ENCODE measurements around the gene HSPA1L. TPM values are rescaled to one million over a fixed set of nuclear protein-coding genes. Genes with fewer than 3 reads are reported as not detected.
"Not testable (repeated sequence)": the region's sequence is repeated elsewhere in the genome, so short reads cannot be mapped to it uniquely, and the experiment has no call there.

The HSPA1L gene
- total and polyA plus RNA-seq, 4 experiments from 2014 or later, result 1.1 to 8.3 (median 6.3) TPM

DNA sequence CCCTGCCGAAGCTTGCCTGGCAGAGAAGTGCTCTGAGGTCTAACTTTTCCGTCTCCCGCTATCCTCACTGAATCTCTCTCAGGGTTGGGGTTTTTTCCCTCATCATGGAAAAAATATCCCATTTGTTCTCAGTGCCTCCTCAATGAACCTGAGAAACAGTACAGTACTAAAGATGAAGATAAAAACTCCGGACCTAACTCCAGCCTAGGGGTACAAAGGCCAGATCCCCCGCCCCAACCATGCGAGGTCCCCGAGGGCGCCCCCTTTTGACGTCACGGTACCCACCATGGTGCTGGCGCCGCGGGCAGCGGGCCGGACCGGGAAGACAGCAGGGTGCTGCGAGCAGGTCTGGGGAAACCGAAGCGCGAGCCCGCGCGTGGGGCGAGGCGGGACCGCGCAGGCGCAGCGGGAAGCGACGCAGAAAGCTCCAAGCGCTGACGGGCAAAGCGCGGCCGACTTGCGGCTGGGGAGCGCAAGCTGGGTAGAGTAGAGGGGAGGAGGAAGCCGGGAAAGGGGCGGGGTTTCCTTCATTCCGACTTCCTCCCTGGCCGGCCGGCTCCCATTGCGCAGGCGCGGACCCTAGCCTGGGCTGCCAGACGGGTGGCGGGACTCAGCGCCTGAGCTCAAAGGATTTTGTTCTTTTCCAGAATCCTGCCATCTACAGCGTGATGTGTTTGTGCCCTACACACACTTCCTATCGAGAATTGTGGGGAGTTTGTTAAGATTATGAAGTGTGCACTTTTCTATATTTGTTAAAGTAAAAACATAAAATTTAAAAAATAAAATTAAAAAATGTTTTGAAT lies 8.4 kb downstream of the HSPA1L start, which contains the start of gene LSM2:
LSM2 (minus strand) TSS at position 497 of the 803 bp plus-strand sequence; CDS start at position 288, 209 bp downstream.
- Histone ChIP-seq H3K9me3 (ENCODE audit: control insufficient read depth in 1 of 2, low read length in 2 of 2) (no peaks in the 10 kb centered on the region), H3K4me1 (ENCODE audit: insufficient read depth, low read length) (peaks cover 23% of the 10 kb centered on the region), H3K27me3 (ENCODE audit: insufficient read depth, low read length) (no peaks in the 10 kb centered on the region), H3K27ac (ENCODE audit: low read depth, low read length) (peak within 1 kb of the TSS; percentile 80), H3K4me3 (ENCODE audit: low read length in 2 of 2) (peak within 1 kb of the TSS; percentile 84 to 89), H3K36me3 (ENCODE audit: insufficient read depth, low read length) (peaks cover 16% of the 10 kb centered on the region)
- POLR2A ChIA-PET (ENCODE audit: partially characterized antibody), result interaction anchor here (0.7 to 6.2 kb wide), 30 partner anchors 8 to 609 kb away, joined by 3 to 93 read pairs (median 6); partner anchors contain the start of genes ABHD16A, BAG6, CLIC1 and CSNK2B
- CTCF ChIA-PET (ENCODE audit: partially characterized antibody), result interaction anchor here (0.6 to 3.7 kb wide), 14 partner anchors 8 to 142 kb away, joined by 3 to 20 read pairs (median 7); partner anchors contain the start of genes CLIC1, GPANK1, HSPA1A and HSPA1L
- H3K4me3 Mint-ChIP-seq, result peak within 1 kb of the TSS; percentile 86 to 97 (median 90)
- intact Hi-C loops (cut with micrococcal nuclease), result loop anchor here (1.0 kb wide), 1 partner anchor 11 kb away; the partner anchor contains the start of gene VARS1
- no peaks in the 10 kb centered on the region for H3K9me3 Mint-ChIP-seq
- peaks cover 23 to 41% of the 10 kb centered on the region in 2 donors for H3K36me3 Mint-ChIP-seq
- no peaks in the 10 kb centered on the region for H3K27me3 Mint-ChIP-seq
- peaks cover 11 to 37% (median 27%) of the 10 kb centered on the region in 4 donors for H3K4me1 Mint-ChIP-seq
- DNase-seq, result peak; percentile 97 to 98 (median 97)
- H3K27ac Mint-ChIP-seq, result peak within 1 kb of the TSS; percentile 89 to 97 (median 93)

GRCh38 chr6:31805939-31806469 lies 9.1 kb downstream of the HSPA1L start:
- Mint-ChIP-seq H3K36me3 (peaks cover 20 to 41% of the 10 kb centered on the region in 2 donors), H3K27ac (peak overlapping the region; percentile 89 to 97 (median 93)), H3K4me3 (peak overlapping the region; percentile 86 to 97 (median 90)), H3K4me1 (peaks cover 11 to 33% (median 27%) of the 10 kb centered on the region in 4 donors), H3K27me3 (no peaks in the 10 kb centered on the region), H3K9me3 (no peaks in the 10 kb centered on the region)
- ChIA-PET POLR2A (ENCODE audit: partially characterized antibody) (interaction anchor here (0.6 to 6.2 kb wide), 22 partner anchors 9 to 609 kb away, joined by 3 to 93 read pairs (median 6); partner anchors contain the start of genes ABHD16A, BAG6, CLIC1 and CSNK2B), CTCF (ENCODE audit: partially characterized antibody) (interaction anchor here (1.1 to 3.7 kb wide), 8 partner anchors 10 to 75 kb away, joined by 5 to 20 read pairs (median 10); partner anchors contain the start of genes CLIC1 and VARS1)
- no peaks in the 10 kb centered on the region for H3K9me3 ChIP-seq (ENCODE audit: control insufficient read depth in 1 of 2, low read length in 2 of 2)
- peaks cover 11% of the 10 kb centered on the region for H3K36me3 ChIP-seq (ENCODE audit: insufficient read depth, low read length)
- peak overlapping the region; percentile 80 for H3K27ac ChIP-seq (ENCODE audit: low read depth, low read length)
- H3K4me1 ChIP-seq (ENCODE audit: insufficient read depth, low read length), result peaks cover 22% of the 10 kb centered on the region
- intact Hi-C loops (cut with micrococcal nuclease), result loop anchor here (1.0 kb wide), 1 partner anchor 11 kb away; the partner anchor contains the start of gene VARS1
- DNase-seq, result no peak
- peak overlapping the region; percentile 84 to 89 for H3K4me3 ChIP-seq (ENCODE audit: low read length in 2 of 2)
- H3K27me3 ChIP-seq (ENCODE audit: insufficient read depth, low read length), result no peaks in the 10 kb centered on the region

GRCh38 chr6:31801031-31801927 lies 13.8 kb downstream of the HSPA1L start:
- H3K9me3 Mint-ChIP-seq; H3K27ac ChIP-seq (ENCODE audit: low read depth, low read length); H3K4me3 Mint-ChIP-seq; H3K9me3 ChIP-seq (ENCODE audit: control insufficient read depth in 1 of 2, low read length in 2 of 2); H3K27me3 ChIP-seq (ENCODE audit: insufficient read depth, low read length); DNase-seq; intact Hi-C loops (cut with micrococcal nuclease); H3K4me3 ChIP-seq (ENCODE audit: low read length in 2 of 2); H3K27me3 Mint-ChIP-seq; H3K36me3 ChIP-seq (ENCODE audit: insufficient read depth, low read length): not testable (repeated sequence)
- Mint-ChIP-seq H3K27ac (peak overlapping the region in 1 of 7 donors; percentile 22), H3K36me3 (peaks cover 5 to 15% of the 10 kb centered on the region in 2 donors), H3K4me1 (peaks cover 18 to 47% (median 29%) of the 10 kb centered on the region in 4 donors)
- POLR2A ChIA-PET (ENCODE audit: partially characterized antibody), result interaction anchor here (0.9 to 6.5 kb wide), 2 partner anchors 12 to 61 kb away, joined by 3 to 73 read pairs; partner anchors contain the start of genes HSPA1A and HSPA1L
- CTCF ChIA-PET (ENCODE audit: partially characterized antibody), result interaction anchor here (2.2 kb wide), 1 partner anchor 12 kb away, joined by 5 read pairs; no protein-coding TSS in a partner anchor
- H3K4me1 ChIP-seq (ENCODE audit: insufficient read depth, low read length), result peaks cover 40% of the 10 kb centered on the region

- no peaks in the 10 kb centered on the region for H3K27me3 Mint-ChIP-seq
- DNase-seq, result no peak
- H3K4me3 Mint-ChIP-seq, result no peak overlapping the region
- peaks cover 35% of the 10 kb centered on the region for H3K4me1 ChIP-seq (ENCODE audit: insufficient read depth, low read length)
- H3K9me3 Mint-ChIP-seq, result no peaks in the 10 kb centered on the region
- no peak overlapping the region for H3K27ac Mint-ChIP-seq
- H3K27me3 ChIP-seq (ENCODE audit: insufficient read depth, low read length), result no peaks in the 10 kb centered on the region
- POLR2A ChIA-PET (ENCODE audit: partially characterized antibody), result interaction anchor here (0.8 to 6.5 kb wide), 2 partner anchors 13 to 160 kb away, joined by 3 to 73 read pairs; partner anchors contain the start of genes HSPA1A and HSPA1L
- intact Hi-C loops (cut with micrococcal nuclease), result no loop called here
- peaks cover 5 to 15% of the 10 kb centered on the region in 2 donors for H3K36me3 Mint-ChIP-seq
- H3K27ac ChIP-seq (ENCODE audit: low read depth, low read length), result no peak overlapping the region
- no peaks in the 10 kb centered on the region for H3K36me3 ChIP-seq (ENCODE audit: insufficient read depth, low read length)
- CTCF ChIA-PET (ENCODE audit: partially characterized antibody), result interaction anchor here (0.8 to 3.1 kb wide), 6 partner anchors 12 to 71 kb away, joined by 3 to 14 read pairs (median 4); partner anchors contain the start of genes DDAH2, HSPA1A and HSPA1L
- peaks cover 14 to 45% (median 27%) of the 10 kb centered on the region in 4 donors for H3K4me1 Mint-ChIP-seq
- H3K4me3 ChIP-seq (ENCODE audit: low read length in 2 of 2), result no peak overlapping the region
- H3K9me3 ChIP-seq (ENCODE audit: control insufficient read depth in 1 of 2, low read length in 2 of 2), result no peaks in the 10 kb centered on the region
Measured at GRCh38 chr6:31799781-31800180, 15.3 kb downstream of the HSPA1L start.

DNA sequence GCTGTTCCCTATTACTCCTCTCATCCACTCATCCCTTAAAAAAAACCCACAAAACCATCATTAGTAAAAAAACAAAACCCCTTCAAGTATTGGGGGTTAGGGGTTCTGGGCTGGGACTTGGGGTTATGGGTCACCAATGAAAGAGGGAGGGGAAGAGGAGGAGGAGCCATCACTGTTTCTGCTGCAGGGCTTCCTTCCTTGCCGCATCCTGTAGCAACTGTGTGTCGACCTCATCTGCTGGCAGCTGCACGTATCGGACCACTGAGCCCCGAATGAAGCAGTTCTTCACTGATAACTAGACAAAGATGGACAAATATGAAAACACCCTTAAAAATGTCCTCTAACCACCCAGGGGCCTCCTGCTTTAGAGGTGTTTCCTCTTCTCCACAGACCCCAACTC lies 17.5 kb downstream of the HSPA1L start:
- H3K9me3 ChIP-seq (ENCODE audit: control insufficient read depth in 1 of 2, low read length in 2 of 2), result no peaks in the 10 kb centered on the region
- H3K27me3 ChIP-seq (ENCODE audit: insufficient read depth, low read length), result no peaks in the 10 kb centered on the region
- H3K4me1 ChIP-seq (ENCODE audit: insufficient read depth, low read length), result peaks cover 49% of the 10 kb centered on the region
- POLR2A ChIA-PET (ENCODE audit: partially characterized antibody), result interaction anchor here (0.6 to 6.5 kb wide), 12 partner anchors 9 to 1173 kb away, joined by 3 to 93 read pairs (median 4); partner anchors contain the start of genes DDAH2, HSPA1A, HSPA1B and HSPA1L
- H3K36me3 ChIP-seq (ENCODE audit: insufficient read depth, low read length), result peaks cover 2% of the 10 kb centered on the region
- Mint-ChIP-seq H3K9me3 (no peaks in the 10 kb centered on the region), H3K36me3 (peaks cover 0 to 18% of the 10 kb centered on the region in 2 donors), H3K27me3 (no peaks in the 10 kb centered on the region), H3K4me1 (peaks cover 21 to 51% (median 34%) of the 10 kb centered on the region in 4 donors), H3K4me3 (peak overlapping the region; percentile 65 to 82 (median 73)), H3K27ac (peak overlapping the region; percentile 63 to 97 (median 94))
- DNase-seq, result peak in 4 of 5 donors; percentile 38 to 42 (median 40)
- CTCF ChIA-PET (ENCODE audit: partially characterized antibody), result interaction anchor here (0.6 to 3.1 kb wide), 4 partner anchors 9 to 68 kb away, joined by 4 to 14 read pairs (median 7); partner anchors contain the start of genes DDAH2 and LSM2
- H3K4me3 ChIP-seq (ENCODE audit: low read length in 2 of 2), result no peak overlapping the region
- intact Hi-C loops (cut with micrococcal nuclease), result no loop called here
- H3K27ac ChIP-seq (ENCODE audit: low read depth, low read length), result peak overlapping the region; percentile 55

DNA sequence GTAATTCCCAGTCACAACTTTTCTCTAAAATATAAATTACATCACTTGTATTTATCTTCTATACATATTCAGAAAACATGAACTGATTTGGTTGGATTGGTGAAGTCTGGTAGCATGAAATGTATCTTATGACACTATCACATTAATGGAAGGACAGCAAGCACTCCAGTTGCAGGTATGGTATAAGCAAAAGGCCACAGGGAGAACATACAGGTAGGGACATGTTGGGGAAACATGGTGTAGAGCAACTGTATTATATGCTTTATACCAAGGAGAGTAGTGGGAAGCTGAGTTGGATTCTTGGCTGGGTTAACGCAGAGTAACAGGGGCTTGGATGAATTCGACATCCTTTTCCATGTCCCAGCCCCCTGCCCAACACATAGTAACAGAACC lies 18.1 kb downstream of the HSPA1L start:
- Mint-ChIP-seq H3K27ac (peak overlapping the region; percentile 63 to 97 (median 92)), H3K9me3 (no peaks in the 10 kb centered on the region), H3K27me3 (no peaks in the 10 kb centered on the region), H3K4me1 (peaks cover 21 to 54% (median 35%) of the 10 kb centered on the region in 4 donors), H3K36me3 (peaks cover 0 to 21% of the 10 kb centered on the region in 2 donors), H3K4me3 (peak overlapping the region; percentile 45 to 82 (median 74))
- H3K27ac ChIP-seq (ENCODE audit: low read depth, low read length), result peak overlapping the region; percentile 55
- ChIA-PET POLR2A (ENCODE audit: partially characterized antibody) (interaction anchor here (0.7 to 6.5 kb wide), 15 partner anchors 9 to 70 kb away, joined by 3 to 93 read pairs (median 5); partner anchors contain the start of genes CLIC1, DDAH2, HSPA1A and HSPA1B), CTCF (ENCODE audit: partially characterized antibody) (interaction anchor here (0.6 to 3.1 kb wide), 10 partner anchors 10 to 72 kb away, joined by 3 to 20 read pairs (median 5); partner anchors contain the start of genes DDAH2, HSPA1A, HSPA1L and LSM2)
- DNase-seq, result no peak
- no peaks in the 10 kb centered on the region for H3K9me3 ChIP-seq (ENCODE audit: control insufficient read depth in 1 of 2, low read length in 2 of 2)
- no peaks in the 10 kb centered on the region for H3K27me3 ChIP-seq (ENCODE audit: insufficient read depth, low read length)
- H3K4me3 ChIP-seq (ENCODE audit: low read length in 2 of 2), result no peak overlapping the region
- H3K36me3 ChIP-seq (ENCODE audit: insufficient read depth, low read length), result peaks cover 6% of the 10 kb centered on the region
- peaks cover 49% of the 10 kb centered on the region for H3K4me1 ChIP-seq (ENCODE audit: insufficient read depth, low read length)
- intact Hi-C loops (cut with micrococcal nuclease), result no loop called here

Data from CD4-positive, alpha-beta memory T cell (primary cell).